GM19043 (cell line): ENCODE data around the gene FGD6.

Experiments used
- ATAC-seq: cut with Tn5 transposase; IDR thresholded peaks from one replicate; pipeline ENCODE4 v1.9.1; 2021; ENCODE audit warnings: low read depth; ENCODE audit not compliant: unreplicated experiment

FGD6 gene

GRCh38 chr12:95037906-95038305 is 179.4 kb downstream of the FGD6 start:
- no peak for ATAC-seq

GRCh38 chr12:95034750-95035149 is 182.5 kb downstream of the FGD6 start:
- ATAC-seq, result no peak
